Anterior cingulate cortex (tissue), 58 donors: Measurements from ENCODE around the gene NFIA.

Experiments
- DNase-seq, 58 donors: peaks; one replicate each; lab custom pipeline; 2025; lab: John Stamatoyannopoulos, UW

Gene NFIA

DNA sequence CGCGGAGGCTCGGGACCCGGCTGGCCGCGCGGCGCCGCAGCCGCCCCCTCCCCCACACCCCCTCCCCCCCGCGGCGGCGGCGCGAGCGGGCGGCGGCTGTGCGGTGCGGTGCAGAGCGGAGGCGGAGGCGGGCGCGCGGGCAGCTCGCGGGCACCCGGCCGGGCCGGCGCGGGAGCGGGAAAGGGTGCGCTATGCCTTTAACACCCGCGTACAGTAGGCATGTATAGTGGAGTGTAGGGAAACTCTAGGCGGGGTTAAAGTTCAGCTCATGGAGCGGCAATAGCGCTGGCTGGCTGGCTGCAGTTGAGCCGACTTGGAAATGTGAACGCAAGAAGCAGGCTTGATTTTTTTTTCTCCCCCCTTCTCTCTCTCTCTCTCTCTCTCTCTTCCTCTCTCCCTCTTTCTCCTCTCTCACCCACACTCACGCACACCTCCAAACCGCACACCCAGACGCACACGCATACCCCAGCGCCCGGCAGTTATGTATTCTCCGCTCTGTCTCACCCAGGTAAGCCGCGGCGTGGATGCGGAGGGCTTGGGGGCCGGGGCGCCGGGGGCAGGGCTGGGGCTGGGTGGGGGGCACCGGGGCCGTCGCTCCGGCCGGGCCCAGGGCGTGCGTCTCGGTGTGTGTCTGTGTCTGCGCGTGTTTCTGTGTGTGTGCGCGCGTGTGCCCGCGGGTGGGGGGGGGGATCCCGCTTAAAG is at the start of gene NFIA:
Gene NFIA (plus strand): TSS at position 251 of the 702 bp plus-strand sequence.
- peak in 39 of 58 donors; percentile 19 to 79 (median 55) for DNase-seq

DNA sequence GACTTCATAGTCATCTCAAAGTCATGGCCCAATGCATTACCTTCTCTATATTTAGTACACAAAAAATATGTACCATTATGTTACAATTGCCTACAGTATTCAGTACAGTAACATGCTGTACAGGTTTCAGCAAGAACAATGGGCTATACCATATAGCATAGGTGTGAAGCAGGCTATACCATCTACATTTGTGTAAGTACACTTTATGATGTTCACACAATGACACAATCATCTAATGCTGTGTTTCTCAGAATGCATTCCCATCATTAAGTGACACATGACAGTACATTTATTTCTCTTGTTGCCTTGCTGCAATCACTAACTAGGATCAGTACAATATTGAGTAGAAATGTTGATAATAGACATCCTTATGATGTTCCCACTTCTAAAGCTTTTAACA is 46.5 kb upstream of the NFIA start:
- DNase-seq = no peak

DNA sequence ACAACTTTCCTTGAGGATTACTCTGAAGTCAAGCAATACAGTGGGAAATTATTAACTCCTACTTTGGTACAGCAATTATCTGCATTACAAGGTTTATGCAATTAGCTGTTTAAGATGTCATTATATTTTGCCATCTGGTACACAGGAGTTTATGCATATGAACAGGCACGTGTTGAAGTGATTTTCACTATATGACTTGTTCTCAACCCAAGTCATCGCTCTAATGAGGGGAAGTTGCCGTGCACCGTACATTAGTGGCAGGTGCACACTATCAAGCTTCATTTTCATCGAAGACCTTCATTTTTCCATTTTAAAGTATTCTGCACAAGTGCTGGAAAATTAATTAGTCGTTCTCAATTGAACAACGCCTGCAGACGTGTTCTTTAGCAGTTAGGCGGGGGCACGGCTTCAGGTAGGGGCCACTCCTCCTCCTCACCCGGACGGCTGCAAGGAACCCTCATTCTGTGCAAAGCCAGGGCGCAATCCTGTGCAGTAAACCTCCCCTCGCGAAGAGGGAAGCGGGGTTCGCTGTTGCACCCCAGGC is 39.8 kb upstream of the NFIA start:
- DNase-seq = no peak

DNA sequence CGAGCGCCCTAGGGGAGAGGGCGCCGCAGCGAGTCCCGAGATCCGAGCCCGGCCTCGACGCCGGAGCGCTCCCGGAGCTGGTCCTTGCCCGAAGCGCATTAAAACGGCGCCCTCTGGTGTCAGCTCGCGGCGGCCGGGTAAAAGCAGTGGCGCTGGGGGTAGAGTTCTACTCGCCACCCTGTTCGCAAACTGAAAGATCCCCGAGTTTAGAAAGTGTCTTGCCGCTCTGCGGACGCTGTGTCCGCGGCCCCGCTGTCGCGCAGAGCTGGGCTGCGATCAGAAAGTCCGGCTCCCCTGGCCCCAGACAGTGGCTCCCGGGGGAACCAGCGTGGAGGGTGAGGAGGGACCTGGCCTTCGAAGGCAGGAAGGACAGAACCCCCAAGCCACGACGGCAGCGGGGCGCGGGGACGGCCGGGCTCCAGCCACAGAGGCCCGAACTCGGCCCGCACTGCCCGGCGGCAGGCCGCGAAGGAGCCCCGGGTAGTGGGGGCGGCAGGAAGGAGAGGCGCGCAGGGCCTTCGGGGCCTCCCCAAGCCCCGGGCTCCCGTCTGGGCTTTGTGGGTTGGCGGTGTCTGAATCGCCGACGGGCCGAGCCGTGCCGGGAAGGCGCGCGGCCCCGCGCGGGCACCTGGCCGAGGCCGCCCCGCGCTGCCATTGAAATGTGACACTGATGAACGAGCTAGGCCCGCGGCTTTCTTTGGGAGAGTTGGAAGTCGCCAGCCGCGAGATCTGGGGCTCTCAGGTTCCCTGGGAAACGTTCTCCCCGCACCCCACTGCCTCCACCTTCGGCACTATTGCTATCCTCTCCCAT is 39.1 kb upstream of the NFIA start:
- DNase-seq = peak in 53 of 58 donors; percentile 14 to 87 (median 68)

DNA sequence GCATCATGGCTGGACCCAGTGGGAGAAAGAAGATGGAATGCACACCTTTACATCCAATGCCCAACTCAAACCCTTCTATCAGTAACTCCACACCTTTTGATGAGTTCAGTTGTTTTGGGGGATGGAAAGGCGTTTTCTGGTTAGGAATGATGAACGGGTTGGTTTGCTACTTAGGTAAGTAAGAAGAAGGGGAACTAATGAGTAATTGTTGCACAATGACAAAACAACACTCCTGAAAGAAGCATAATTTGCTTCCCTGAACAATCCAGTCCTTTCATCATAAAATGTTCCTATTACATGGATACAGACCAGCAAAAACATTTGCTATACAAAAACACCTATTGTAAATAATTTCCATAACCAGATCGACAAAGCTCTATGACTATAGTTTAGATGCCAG is 35.9 kb upstream of the NFIA start:
- no peak for DNase-seq

DNA sequence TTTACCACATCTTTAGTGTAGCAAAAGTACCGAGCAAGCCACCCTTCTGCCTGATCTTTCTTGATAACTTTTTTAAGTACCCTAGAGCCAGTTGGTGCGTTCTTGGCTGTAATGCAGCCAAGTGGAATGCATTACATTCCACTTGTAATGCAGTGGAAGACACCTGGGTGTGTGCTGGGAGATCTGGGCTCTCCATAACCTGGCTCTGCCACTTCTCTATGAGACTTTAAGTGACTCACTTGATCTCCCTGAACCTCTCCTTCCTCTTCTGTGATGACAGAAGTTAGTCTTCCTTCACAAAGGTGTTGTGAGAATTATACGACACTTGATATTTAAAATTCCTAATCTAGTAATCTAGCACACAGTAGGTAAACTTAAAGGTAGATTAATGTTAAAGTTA is 35.3 kb upstream of the NFIA start:
- no peak for DNase-seq

DNA sequence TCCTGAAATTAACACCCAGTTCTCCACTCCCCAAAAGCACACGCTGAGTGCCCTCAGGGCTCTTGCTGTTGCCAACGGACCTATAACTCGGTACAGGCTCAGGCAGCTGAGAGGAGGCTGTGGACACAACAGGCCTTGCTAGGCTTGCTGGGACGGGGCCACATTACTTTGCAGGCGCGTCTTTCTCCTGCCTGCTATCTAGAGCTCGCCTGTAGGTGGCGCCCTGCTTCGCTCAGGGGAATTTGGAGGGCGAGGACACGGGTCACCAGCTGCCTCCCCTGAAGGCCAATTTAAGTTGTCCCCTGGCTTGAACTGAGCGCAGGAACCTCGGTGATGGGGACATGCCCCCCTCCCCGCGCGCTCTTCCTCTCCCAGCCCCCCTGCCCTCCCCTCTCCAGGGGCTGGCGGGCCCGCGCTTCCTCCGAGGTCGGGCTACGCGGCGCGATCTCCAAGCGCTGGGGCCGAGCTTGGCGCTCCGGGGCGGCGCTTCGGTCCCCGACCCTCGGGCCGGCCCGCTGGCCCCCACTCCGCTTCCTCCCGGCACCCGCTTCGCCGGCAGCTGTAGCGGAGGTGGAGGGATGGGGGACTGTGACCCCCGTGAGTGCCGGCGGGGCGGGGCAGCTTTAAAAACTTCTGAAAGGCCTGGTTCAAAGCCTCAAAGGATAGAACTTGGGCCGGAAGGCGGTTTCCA is 32.4 kb upstream of the NFIA start:
- DNase-seq = peak; percentile 42 to 93 (median 87)

DNA sequence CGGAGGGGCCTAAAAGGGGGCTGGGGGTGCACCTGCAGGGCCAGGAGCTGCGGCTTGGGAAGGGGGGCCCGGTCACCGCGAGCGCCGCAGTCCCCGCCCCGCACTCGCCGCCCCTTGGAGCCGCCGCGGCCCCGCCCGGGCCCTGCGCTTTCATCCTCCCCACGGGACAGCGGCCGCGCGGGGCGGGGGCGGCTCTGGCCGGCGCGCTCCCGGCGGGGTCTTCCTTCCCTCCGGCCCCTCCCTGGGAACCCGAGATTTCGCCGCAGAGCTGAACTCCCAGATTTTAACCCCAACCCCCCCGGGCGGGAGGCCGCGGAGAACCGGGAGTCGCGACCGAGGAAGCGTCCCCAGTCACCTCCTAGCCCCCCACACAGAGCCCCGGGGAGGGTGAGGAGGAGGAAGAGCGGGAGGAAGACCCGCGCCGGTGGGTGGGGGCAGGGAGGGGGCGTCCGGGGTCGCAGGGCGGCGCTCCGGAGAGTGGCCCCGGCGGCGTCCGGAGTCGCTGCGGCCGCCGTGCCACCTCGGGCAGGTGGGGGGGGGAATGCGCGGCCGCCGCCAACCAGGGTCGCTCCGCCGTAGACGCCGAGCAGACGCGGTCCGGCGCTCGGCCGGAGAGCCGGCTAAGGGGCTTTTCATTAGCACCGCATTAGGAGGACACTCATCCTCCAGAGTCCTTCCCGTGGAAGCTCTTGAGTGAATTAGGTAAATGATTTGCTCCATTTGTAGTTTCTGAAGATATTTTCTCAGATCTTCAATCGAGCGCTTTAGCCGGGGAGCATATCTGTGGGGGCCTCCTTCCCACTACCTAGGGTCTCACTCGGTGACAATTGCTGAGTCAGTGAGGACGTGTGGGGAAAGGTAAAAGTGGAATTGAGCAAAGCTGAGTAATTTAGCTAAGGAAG is 31.6 kb upstream of the NFIA start:
- DNase-seq = peak in 28 of 58 donors; percentile 33 to 78 (median 54)

DNA sequence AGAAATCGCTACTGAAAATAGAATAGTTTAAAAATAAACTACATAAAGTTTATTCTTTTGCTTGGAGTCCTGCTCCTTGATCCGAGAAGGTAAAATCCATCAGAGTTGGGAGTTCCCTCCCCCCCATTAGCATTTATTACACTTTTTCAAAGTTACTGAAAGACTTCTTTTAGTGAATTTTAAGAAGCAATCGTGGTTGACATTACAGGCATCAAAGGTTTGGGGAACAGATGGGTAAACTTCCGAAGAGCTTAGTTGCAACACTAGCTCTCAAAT is 31.0 kb upstream of the NFIA start:
- no peak for DNase-seq

DNA sequence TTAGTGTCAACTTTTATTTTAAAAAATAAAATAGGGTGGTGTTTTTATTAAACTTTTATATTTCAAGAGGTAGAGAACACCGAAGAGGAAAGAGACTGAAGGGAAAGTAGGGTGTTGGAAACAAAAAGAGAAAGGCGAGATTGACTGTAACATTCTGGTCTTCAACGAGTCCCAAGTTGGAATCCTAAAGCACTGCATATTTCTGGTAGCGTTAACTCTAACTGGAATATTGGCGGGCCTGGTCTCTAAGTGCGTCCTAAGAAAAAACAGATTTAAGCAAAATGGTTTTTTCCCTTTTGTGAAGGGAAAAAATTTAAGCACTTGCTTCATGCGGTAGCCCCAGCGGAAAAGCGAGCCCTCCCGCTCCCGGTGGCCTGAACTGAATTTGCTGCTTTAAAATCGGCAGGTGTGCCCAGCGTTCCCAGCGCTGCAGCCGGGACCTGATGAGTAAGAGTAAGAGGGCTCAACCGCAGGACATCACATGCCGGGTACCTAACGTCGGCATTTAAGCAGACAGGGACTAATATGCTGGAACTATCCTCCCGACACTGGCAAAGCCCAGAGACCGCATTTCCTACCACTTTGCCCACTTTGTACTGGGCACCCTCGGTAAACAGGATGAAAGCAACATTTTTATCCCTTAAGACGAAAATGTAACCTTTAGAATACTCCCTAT is 30.5 kb upstream of the NFIA start:
- peak in 11 of 58 donors; percentile 2 to 32 (median 7) for DNase-seq

DNA sequence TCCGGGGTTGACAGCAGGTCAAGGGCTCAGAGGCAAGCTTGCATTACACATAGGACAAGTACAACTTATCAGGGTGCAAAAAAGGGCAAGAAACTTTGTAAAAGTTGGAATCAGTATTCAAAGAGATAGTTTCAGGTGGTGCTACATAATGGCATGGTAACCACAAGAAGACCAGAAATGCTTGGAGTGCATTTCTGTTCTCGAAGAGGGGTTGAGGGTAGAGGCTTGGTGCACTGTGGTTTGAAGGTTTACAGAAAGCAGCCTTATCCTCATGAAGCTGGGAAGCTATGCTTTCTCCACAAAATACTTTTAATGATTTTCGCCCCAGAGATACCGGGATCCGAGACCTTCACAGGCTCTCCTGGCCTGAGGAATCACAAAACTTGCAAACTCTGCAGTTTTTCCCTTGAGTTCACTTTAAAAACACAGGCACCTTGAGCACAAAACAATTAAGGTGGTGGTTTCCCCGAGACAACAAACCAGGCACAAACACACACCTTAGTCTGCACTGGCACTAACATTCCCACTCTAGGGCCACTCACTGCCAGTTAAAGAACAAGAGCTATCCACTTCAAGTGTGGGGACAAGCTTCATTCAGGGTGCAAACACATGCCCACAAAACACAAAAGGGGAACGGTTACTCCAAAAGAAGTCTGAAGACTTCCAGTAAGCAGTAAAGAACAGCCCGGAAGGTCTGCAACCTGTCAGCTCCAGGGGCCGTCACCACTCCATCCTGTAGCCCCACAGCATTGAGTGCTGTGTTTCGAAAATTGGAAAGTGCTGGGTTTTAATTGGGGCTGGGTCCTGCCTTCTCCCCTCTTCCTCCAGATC is 29.8 kb upstream of the NFIA start:
- peak in 10 of 58 donors; percentile 5 to 55 (median 26) for DNase-seq

DNA sequence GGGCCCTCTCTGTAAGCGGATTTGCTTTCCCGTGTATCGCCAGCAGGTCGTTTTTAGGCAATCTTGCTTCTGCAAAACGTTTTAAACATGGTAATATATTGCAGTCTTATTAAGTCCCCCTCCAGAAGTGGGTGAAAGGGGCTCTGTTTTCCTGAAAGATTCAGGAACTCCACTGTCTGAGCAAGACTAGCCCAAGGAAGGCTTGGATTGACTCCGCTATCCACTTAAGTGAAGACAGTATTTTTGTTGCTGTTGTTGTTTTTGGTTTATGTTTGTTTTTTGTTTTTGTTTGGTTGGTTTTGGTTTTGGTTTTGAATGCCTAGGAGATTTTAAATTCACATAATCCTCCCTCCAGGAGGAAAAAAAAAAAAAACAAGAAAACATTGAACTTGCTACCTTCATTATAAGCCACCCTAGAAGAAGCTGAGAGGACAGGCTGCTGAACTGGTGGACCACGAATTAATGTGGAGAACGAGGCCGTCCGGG is 29.1 kb upstream of the NFIA start:
- peak in 1 of 58 donors; percentile 19 for DNase-seq

DNA sequence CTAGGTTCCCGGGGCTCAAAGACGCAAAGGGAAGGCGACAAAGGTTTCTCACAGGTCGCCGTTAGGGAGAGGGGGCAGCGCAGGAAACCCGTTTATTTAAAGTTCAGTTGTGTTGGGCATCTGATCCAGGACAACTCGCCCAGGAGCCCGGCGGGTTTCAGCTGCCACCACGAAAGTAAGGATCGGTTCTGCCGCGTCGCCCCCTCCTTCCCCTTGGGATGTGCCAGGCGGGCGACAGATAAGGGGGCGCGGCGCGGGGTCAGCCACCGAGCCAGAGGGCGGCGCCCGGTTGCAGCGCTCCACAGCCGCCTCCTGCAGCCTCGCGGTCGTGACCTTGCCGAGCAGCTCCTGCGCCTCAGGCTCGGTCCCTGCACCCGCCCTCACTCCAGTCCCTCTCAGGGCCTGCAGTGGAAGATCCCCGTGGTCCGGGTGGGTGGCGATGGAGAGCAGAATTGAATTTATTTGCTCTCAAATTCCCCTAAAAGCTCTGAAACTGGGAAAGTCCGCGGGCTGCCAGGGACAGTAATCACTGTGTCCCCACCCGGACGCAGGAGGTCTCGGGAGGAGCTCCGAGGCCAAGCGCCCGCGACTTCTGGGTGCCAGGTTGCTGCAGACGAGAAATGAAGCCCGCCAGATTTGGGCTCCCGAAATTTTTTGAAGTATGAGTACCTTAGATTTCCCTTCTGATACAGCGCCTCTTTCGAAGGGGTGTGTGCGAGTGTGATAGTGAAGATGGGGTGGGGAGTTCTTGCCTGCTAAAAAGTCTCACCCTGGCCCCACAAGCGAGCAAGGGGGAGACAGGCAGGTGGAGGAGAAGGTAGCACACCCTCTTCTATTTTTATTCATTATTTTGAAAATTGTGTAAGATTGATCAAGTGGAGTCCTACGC is 28.4 kb upstream of the NFIA start:
- DNase-seq = peak in 43 of 58 donors; percentile 17 to 75 (median 38)

DNA sequence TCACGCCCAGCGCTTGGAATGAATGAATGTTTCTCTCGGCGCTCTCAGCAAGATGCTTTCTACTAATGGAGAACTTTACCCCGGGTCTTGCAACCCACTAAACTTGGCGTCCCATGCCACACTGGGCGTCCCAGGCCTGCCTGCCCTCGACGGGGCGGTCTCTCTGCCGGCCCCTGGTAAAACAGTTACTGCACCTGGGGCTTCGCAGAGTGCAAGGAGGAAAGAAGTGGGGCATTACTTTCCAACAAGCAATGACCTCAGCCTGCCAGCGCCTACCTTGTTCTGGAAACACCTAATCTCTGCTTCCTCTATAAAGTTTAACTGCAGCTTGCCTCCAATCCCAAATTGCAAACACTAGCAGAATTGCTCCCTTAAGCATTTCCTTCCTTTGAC is 27.8 kb upstream of the NFIA start:
- no peak for DNase-seq

DNA sequence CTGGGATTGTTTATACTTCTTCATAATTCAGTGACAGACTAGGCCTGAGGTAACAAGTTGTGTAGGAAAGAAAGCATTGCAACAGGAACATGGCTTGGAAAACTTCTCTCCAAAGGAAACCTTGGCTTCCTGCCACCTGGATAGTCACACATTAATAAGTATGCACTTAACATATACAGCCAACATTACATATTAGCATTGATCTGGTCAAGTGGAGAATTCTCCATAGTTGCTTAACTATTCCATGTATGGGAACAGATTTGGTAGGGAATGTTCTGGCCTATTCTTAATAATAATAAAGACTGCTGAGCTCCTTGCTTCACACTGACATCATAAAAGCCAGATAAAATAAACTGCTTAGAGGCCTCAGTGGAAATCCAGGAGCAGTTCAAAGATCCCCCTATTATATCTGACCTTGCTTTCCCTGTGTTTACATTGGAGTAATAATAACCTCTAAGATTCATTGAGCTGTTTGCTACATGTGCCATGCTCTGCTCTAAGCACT is 27.2 kb upstream of the NFIA start:
- DNase-seq = no peak

DNA sequence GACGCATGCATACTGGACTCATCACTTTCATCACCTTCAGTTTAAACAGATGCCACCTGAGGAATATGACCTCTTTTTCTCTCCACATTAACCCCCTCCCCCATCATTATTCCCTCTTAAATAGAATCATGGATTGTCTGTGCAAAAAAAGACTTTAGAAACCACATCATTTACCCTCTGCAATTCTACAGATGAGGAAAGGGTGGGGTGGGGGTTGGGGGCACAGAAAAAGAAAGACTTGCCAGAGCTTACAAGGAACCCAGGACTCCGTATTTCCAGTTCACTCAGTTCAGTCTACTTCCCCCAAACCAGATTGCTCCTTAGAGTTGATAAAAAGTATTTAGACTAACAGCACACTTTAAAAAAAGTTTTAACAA is 26.2 kb upstream of the NFIA start:
- no peak for DNase-seq
